K562 treated with DMSO at 1 percent for 48 hours (cell line): ENCODE data around the gene GPR162. TPM values are rescaled to one million over a fixed set of nuclear protein-coding genes. Genes with fewer than 3 reads are reported as not detected.

ENCODE experiments used
- total RNA-seq: library from RNA; unstranded; fragments of 300-600 nt; gene quantifications from 2 replicates; pipeline ENCODE4 v1.2.3, GENCODE V29; 2022; ENCODE audit warnings: low replicate concordance; ENCODE audit errors: extremely low read depth

The GPR162 gene, protein sequence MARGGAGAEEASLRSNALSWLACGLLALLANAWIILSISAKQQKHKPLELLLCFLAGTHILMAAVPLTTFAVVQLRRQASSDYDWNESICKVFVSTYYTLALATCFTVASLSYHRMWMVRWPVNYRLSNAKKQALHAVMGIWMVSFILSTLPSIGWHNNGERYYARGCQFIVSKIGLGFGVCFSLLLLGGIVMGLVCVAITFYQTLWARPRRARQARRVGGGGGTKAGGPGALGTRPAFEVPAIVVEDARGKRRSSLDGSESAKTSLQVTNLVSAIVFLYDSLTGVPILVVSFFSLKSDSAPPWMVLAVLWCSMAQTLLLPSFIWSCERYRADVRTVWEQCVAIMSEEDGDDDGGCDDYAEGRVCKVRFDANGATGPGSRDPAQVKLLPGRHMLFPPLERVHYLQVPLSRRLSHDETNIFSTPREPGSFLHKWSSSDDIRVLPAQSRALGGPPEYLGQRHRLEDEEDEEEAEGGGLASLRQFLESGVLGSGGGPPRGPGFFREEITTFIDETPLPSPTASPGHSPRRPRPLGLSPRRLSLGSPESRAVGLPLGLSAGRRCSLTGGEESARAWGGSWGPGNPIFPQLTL
- total RNA-seq: not detected in 2 replicates

DNA sequence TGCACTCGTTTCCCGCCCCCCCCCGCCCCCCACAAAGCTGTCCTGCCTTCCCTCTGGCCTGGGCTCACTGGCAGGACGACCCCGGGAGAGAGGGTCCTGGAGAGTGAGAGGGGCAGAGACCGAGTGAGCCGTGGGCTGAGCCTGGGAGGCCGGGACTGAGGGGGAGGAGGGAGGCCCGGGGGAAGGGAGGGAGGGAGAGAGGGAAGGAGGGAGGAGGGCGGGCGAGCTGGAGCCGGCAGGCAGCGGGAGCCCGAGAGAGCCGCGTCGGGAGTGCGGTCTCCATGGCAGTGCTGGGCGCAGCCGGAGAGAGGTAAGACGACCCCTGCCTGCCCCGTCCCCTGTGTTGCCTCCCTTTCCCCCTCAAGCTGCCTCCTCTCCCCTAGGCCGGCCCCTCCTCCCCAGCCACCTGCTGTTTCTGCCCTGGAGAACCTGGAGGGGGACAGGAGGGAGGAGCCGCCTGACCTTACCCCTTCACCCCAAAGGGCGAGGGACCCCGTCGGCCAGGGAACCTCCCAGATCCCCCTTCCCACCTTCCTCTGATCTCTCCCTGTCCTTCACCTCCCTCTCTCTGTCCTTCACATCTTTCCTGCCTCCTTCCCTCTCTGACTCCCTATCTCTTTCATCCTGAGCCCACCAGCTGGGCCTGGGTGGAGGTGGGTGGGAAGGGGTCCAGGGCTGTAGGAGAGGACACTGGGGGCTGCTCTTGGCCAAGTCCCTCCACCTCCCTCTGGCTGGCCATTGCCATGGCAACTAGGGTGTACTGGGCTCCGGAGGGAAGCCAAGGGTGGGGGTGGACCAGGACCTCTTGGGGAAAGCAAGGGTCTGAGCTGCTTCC lies at the start of gene GPR162:
TSS of gene GPR162 (plus strand) at position 231 of the 835 bp plus-strand sequence. CDS start 2,078 bp downstream, outside the sequence.

DNA sequence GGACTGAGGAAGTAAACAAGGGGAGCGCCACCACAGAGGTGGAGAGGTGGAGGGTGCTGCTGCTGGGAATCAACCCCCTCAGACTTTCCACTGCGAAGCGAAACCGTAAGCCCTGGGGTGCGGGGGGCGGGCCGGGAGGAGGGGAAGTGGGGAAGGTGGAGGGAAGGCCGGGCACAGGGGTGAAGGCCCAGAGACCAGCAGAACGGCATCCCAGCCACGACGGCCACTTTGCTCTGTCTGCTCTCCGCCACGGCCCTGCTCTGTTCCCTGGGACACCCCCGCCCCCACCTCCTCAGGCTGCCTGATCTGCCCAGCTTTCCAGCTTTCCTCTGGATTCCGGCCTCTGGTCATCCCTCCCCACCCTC lies 49.3 kb upstream of the GPR162 start, which contains the start of gene LAG3:
TSS of gene LAG3 (plus strand) at position 190 of the 365 bp plus-strand sequence. CDS start 333 bp downstream, outside the sequence.

DNA sequence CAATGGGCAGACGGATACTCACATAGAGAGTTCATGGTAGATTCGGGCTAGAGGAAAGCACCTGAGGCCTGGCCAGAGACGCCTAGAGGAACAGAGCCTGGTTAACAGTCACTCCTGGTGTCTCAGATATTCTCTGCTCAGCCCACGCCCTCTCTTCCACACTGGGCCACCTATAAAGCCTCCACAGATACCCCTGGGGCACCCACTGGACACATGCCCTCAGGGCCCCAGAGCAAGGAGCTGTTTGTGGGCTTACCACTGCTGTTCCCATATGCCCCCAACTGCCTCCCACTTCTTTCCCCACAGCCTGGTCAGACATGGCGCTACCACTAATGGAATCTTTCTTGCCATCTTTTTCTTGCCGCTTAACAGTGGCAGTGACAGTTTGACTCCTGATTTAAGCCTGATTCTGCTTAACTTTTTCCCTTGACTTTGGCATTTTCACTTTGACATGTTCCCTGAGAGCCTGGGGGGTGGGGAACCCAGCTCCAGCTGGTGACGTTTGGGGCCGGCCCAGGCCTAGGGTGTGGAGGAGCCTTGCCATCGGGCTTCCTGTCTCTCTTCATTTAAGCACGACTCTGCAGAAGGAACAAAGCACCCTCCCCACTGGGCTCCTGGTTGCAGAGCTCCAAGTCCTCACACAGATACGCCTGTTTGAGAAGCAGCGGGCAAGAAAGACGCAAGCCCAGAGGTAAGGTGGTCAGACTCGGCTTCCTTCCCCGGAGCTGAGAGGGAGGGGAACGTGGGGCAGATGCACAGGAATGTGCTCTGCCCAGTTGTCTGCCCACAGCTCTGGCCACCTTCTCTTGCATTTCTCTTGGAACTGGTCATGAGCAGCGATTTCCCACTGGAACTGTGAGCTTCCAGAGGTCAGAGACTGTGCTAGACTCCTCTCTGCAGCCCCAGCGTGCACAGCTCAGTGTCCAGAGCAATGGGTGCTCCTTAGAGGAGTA lies 32.4 kb upstream of the GPR162 start, which contains the start of gene CD4:
TSS of gene CD4 (plus strand) at position 557 of the 953 bp plus-strand sequence. CDS start 10,611 bp downstream, outside the sequence.

DNA sequence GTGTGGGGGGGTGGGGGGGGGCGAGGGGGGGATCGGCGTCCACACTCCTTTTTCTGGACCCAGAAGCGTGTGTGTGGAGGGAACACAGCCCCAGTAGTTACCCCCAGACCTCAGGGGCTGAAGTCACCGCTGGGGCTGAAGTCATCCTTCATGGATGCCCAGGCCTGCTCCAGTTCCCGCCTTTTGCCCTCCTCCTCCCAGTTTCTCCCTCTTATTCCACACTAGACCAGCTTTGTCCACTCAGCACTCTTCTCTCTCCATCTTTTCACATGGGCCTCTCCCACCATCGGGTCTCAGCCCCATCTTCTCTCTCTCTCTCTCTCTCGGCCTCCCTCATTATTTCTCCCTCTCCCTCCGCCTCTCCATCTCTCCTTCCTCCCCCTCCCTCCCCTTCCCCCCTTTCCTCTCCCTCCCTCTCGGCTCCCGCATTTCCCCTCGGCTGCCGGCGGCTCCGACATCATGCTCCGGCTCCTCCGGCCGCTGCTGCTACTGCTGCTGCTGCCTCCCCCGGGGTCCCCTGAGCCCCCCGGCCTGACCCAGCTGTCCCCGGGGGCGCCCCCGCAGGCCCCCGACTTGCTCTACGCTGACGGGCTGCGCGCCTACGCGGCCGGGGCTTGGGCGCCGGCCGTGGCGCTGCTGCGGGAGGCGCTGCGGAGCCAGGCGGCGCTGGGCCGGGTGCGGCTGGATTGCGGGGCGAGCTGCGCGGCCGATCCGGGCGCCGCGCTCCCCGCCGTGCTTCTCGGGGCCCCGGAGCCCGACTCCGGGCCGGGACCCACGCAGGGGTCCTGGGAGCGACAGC lies 6.6 kb downstream of the GPR162 start, which contains the start of gene P3H3:
TSS of gene P3H3 (plus strand) at position 426 of the 799 bp plus-strand sequence. CDS start at position 460, 34 bp downstream.

DNA sequence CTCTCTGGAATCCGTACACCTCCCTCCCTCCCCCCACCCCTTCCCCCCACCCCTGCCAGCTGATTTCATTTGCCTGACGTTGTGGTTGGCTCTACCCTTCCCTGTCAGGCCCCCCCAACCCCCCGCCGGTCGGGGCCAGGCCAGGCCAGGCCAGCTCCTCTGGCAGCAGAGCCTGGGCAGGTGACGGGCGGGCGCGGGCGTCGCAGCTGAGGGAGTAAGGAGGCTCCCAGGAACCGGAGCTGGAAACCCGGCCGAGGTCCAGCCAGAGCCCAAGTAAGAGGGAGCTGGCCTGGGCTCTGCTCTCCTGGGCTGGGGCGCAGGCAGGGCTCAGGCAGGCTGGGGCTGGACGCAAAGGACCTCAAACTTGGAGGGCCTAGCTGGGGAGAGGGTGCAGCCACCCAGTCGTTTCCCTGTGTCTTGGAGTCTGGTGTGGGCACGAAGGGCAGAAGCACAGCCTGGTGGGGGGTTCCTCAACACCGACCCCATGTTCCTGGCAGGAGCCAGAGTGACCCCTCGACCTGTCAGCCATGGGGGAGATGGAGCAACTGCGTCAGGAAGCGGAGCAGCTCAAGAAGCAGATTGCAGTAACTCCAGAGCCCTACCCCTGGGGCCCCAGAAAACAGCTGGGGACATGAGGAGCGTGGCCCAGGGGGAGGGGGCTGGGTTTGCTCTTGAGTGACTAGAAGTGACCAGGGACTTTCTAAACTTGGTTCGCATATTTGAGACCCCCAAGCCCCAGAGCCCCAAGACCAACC lies 19.3 kb downstream of the GPR162 start, which contains the start of gene GNB3:
TSS of gene GNB3 (plus strand) at position 165 of the 755 bp plus-strand sequence. CDS start at position 528, 363 bp downstream.

DNA sequence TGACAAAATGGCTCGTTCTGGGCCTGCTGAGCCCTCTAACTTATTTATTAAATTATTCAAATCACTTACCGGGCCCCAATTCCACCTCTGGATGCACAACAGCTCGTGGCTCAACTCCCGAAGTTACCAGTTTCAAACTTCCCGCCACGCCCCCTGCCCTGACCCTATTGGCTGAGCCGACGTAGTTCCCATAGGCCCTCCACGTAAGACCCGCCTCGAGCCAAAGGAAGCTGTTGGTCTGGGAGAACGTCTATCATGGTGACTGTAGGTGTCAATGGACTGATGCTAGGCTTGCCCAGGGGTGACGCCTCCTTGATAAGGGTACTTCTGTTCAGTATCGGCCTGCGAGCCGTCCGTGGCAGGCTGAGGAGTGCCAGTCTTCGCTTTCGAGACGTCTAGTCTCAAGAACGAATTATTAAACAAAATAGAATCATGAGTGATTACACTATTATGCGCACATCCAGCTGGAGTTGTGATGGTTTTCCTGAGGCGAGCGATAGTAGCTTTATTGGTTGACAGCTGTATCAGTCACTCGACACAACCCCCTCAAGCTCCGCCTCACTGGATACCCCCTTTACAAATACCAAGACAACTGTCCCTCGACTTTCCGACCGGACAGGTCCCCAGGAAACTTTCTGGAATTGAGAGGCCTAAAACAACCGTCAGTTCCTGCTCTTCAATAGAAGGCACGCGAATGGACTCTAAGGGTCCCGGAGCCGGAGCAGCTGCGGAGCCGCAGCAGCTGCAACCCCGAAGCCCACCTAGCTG lies 29.7 kb downstream of the GPR162 start, which contains the start of gene CDCA3:
TSS of gene CDCA3 (minus strand) at position 134 of the 768 bp plus-strand sequence. CDS start 334 bp downstream, outside the sequence.

DNA sequence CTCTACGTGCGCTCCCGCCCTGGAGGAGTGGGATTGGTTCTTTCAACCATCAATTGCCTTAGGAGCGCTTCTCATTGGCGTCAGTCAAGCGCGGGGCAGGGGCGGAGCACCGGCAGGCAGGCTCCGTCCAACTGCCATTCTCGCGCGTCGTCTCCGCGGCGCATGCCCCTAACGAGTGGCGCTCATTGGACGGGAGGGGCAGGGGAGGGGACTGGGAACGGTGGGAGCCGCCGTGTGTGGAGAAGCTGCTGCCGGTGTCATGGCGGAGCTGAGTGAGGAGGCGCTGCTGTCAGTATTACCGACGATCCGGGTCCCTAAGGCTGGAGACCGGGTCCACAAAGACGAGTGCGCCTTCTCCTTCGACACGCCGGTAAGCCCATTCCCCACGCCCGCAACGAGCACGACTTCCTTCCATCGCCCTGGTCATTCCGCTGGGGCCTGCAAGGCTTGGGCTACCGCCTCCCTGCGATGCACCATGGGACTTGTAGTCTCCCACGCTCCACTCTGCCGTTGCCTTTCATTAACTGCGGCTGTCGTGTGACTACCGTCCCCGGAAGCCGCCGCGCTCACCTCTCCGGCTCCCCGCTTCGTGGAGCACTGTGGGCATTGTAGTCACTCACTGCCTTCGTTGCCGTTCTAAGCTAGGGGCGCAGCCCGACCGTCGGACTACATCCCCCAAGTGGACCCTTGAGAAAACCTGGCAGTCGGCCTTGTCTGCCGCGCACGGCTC lies 30.5 kb downstream of the GPR162 start, which contains the start of gene USP5:
TSS of gene USP5 (plus strand) at position 230 of the 730 bp plus-strand sequence. CDS start at position 260, 30 bp downstream.

DNA sequence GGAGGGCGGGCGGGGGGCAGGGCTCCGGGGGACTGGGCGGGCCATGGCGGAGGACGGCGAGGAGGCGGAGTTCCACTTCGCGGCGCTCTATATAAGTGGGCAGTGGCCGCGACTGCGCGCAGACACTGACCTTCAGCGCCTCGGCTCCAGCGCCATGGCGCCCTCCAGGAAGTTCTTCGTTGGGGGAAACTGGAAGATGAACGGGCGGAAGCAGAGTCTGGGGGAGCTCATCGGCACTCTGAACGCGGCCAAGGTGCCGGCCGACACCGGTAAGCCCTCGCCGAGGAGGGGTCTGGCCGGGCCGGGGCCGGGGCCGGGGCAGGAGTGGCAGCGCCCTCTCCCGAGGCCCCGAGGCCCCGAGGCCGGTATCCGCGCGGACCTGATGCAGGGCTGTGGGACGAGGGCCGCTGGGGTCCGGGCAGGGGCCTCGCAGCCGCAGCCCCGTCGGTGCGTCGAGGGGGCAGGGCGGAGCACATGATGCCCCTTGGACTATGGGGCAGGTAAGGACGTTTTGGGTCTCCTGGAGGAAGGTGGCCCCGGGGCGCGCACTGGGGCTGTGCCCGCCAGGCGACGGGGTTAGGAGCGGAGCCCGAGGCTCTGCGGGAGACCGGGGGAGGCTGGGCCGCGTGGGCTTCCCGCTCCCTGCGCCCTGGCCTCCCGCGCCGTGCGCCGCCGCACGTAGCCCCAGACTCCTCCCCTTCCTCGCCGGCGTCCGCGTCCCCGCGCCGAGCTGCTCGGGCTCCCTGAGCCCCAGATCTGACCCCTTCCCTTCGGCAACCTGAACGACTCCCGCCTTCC lies 46.0 kb downstream of the GPR162 start, which contains the start of gene TPI1:
TSS of gene TPI1 (plus strand) at position 119 of the 798 bp plus-strand sequence. CDS start at position 155, 36 bp downstream.

DNA sequence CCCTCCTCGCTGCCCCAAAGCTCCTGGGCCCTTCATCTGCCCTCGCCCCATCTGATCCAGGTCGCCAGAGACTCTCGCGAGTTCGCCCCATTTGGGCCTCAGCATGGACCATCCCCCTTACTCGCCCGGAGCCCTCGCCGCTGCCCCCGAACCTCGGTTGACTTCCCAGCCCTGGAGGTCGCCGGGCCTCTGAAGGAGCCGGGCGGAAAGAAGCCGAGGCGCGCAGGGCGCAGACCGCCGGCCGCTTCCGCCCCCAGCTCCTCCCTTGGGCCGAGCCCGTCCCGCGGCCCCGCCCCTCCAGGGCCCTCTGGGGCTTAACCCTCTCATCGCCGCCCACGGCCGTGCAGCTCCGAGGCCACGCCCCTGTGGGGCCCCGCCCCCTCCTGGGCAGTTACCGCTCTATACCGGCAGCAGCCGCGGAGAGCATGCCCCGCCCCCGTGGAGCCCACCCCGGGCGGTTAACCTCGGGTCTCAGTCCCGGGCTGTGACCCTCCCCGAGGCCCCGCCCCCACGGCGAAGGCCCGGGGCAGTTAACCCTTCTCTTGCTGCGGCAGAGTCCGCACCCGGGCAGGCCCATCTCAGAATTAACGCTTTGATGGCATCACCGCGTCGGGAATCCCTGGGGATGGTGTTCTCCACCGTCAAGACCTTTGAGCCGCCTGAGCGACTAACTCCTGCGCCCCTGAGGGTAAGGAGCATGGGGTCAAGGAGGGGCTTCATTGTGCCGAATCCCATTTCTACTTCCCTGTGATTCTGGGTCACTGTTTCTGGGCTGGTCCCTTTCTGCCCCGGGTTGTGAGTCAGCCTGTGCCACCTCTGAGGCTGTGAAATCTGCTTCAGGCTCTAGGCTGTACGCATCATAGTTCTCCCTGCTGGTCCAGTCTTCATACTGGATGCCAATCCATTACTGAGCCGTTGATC lies 51.7 kb downstream of the GPR162 start, which contains the start of gene SPSB2:
TSS of gene SPSB2 (minus strand) at position 210 of the 921 bp plus-strand sequence. CDS start 402 bp downstream, outside the sequence.

Other genes with a start within 250 kb of the GPR162 start
- 161 and 363 TPM in 2 replicates for gene CHD4, start 214.4 kb upstream of the GPR162 start, total RNA-seq
- gene LPAR5, start 185.9 kb upstream of the GPR162 start, total RNA-seq: not detected in 2 replicates
- gene ACRBP, start 174.4 kb upstream of the GPR162 start, total RNA-seq: not detected in 2 replicates
- not detected in 2 replicates for gene ING4, start 158.7 kb upstream of the GPR162 start, total RNA-seq
- not detected in 2 replicates for gene ZNF384, start 132.4 kb upstream of the GPR162 start, total RNA-seq
- gene PIANP, start 121.0 kb upstream of the GPR162 start, total RNA-seq: not detected in 2 replicates
- gene COPS7A, start 97.8 kb upstream of the GPR162 start, total RNA-seq: not detected in 2 replicates
- gene MLF2, start 68.7 kb upstream of the GPR162 start, total RNA-seq: not detected in 2 replicates
- gene PTMS, start 55.5 kb upstream of the GPR162 start, total RNA-seq: 561 TPM in 1 of 2 replicates, not detected in the other
- gene LAG3, start 49.3 kb upstream of the GPR162 start, total RNA-seq: not detected in 2 replicates
- gene CD4, start 32.3 kb upstream of the GPR162 start, total RNA-seq: not detected in 2 replicates
- not detected in 2 replicates for gene P3H3, start 6.6 kb downstream of the GPR162 start, total RNA-seq
- not detected in 2 replicates for gene GNB3, start 19.1 kb downstream of the GPR162 start, total RNA-seq
- not detected in 2 replicates for gene CDCA3, start 29.5 kb downstream of the GPR162 start, total RNA-seq
- 152 TPM in 1 of 2 replicates, not detected in the other for gene USP5, start 30.3 kb downstream of the GPR162 start, total RNA-seq
- gene TPI1, start 45.7 kb downstream of the GPR162 start, total RNA-seq: 376 TPM in 1 of 2 replicates, not detected in the other
- not detected in 2 replicates for gene SPSB2, start 51.5 kb downstream of the GPR162 start, total RNA-seq
- not detected in 2 replicates for gene LRRC23, start 83.0 kb downstream of the GPR162 start, total RNA-seq
- gene ENO2, start 92.8 kb downstream of the GPR162 start, total RNA-seq: not detected in 2 replicates
- not detected in 2 replicates for gene ATN1, start 106.1 kb downstream of the GPR162 start, total RNA-seq
- not detected in 2 replicates for gene RNU7-1, start 122.0 kb downstream of the GPR162 start, total RNA-seq
- not detected in 2 replicates for gene C12orf57, start 122.2 kb downstream of the GPR162 start, total RNA-seq
- gene PTPN6, start 129.5 kb downstream of the GPR162 start, total RNA-seq: not detected in 2 replicates
- gene PHB2, start 148.8 kb downstream of the GPR162 start, total RNA-seq: not detected in 2 replicates
- gene EMG1, start 149.1 kb downstream of the GPR162 start, total RNA-seq: not detected in 2 replicates
- not detected in 2 replicates for gene LPCAT3, start 196.7 kb downstream of the GPR162 start, total RNA-seq
- gene C1S, start 238.9 kb downstream of the GPR162 start, total RNA-seq: not detected in 2 replicates